Measurements from ENCODE around the gene RPS6KC1.
"Not testable (repeated sequence)": the region's sequence is repeated elsewhere in the genome, so short reads cannot be mapped to it uniquely, and the experiment has no call there.

Gene RPS6KC1

DNA sequence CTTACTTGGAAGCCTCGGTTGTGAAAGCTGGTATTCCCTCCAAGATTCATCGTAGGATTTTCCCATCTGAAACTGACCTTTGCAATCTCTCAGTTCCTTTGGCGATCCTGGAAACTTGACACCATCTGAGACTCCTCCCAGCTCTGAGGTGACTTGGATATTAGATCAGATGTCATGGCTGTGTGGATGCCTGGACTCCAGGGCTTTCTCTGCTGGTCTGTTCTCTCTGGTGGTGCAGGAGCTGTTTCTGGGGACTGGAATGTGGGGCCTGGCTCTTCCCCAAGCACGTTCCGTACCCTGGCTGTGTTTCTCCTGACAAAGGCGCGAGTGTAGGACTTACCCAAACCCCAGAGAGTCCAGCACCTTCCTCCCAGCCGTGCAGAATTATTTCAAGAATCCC, 252.2 kb downstream of the RPS6KC1 start:
- Histone ChIP-seq H3F3A (ENCODE audit: insufficient read depth, low read length) (no peaks in the 10 kb centered on the region), H3K9me3 (ENCODE audit: low read length) (no peaks in the 10 kb centered on the region), H3K36me3 (ENCODE audit: insufficient read depth, low read length) (no peaks in the 10 kb centered on the region), H3K4me3 (ENCODE audit: low read depth, low read length, poor library complexity, severe bottlenecking) (no peak overlapping the region), H4K20me1 (ENCODE audit: insufficient read depth, low read length) (no peaks in the 10 kb centered on the region), H2AFZ (ENCODE audit: low read length) (no peak overlapping the region), H3K79me2 (ENCODE audit: insufficient read depth, low read length) (no peaks in the 10 kb centered on the region), H3K9me2 (ENCODE audit: low read depth, low read length) (no peaks in the 10 kb centered on the region), H3K27ac (ENCODE audit: low read depth, low read length, poor library complexity, severe bottlenecking) (no peak overlapping the region), H3K9ac (ENCODE audit: low read length) (no peak overlapping the region), H3K4me2 (ENCODE audit: low read length) (no peak overlapping the region), H3K4me1 (ENCODE audit: insufficient read depth, low read length, severe bottlenecking) (no peaks in the 10 kb centered on the region), H3K27me3 (ENCODE audit: insufficient read depth, low read length) (no peaks in the 10 kb centered on the region)
- TF ChIP-seq, protein P1, sequence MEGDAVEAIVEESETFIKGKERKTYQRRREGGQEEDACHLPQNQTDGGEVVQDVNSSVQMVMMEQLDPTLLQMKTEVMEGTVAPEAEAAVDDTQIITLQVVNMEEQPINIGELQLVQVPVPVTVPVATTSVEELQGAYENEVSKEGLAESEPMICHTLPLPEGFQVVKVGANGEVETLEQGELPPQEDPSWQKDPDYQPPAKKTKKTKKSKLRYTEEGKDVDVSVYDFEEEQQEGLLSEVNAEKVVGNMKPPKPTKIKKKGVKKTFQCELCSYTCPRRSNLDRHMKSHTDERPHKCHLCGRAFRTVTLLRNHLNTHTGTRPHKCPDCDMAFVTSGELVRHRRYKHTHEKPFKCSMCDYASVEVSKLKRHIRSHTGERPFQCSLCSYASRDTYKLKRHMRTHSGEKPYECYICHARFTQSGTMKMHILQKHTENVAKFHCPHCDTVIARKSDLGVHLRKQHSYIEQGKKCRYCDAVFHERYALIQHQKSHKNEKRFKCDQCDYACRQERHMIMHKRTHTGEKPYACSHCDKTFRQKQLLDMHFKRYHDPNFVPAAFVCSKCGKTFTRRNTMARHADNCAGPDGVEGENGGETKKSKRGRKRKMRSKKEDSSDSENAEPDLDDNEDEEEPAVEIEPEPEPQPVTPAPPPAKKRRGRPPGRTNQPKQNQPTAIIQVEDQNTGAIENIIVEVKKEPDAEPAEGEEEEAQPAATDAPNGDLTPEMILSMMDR (IDR thresholded peaks at IDR 0.05; ENCODE audit: low read length): no peak
- no peak for TF ChIP-seq EZH2 (IDR thresholded peaks at IDR 0.05; ENCODE audit: borderline replicate concordance, low read length)

DNA sequence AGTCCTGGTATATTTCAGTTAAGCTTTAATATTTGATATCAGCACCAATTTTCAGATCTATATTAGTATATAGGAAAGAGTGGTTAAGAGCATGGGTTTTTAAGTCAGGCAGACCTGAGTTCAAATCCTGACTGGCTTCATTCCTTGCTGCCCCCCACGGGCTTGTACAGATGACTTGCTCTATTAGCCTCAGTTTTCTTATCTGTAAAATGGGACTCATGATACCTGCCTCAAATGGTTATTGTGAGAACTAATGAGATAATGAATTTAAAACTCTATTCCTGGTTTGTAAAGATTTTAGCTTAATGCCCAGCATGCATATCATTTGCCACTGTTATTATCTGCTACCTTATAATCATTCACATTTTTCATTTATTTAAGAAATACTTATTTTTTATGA, 264.5 kb downstream of the RPS6KC1 start:
- TF ChIP-seq EZH2 (IDR thresholded peaks at IDR 0.05; ENCODE audit: borderline replicate concordance, low read length): no peak
- TF ChIP-seq, protein P1 (IDR thresholded peaks at IDR 0.05; ENCODE audit: low read length): no peak
- H4K20me1 ChIP-seq (ENCODE audit: insufficient read depth, low read length): no peaks in the 10 kb centered on the region
- no peaks in the 10 kb centered on the region for H3K27me3 ChIP-seq (ENCODE audit: insufficient read depth, low read length)
- H3K4me2 ChIP-seq (ENCODE audit: low read length): no peak overlapping the region
- no peak overlapping the region for H3K9ac ChIP-seq (ENCODE audit: low read length)
- no peak overlapping the region for H3K4me3 ChIP-seq (ENCODE audit: low read depth, low read length, poor library complexity, severe bottlenecking)
- no peaks in the 10 kb centered on the region for H3K9me2 ChIP-seq (ENCODE audit: low read depth, low read length)
- H3F3A ChIP-seq (ENCODE audit: insufficient read depth, low read length): no peaks in the 10 kb centered on the region
- H3K4me1 ChIP-seq (ENCODE audit: insufficient read depth, low read length, severe bottlenecking): no peaks in the 10 kb centered on the region
- H3K79me2 ChIP-seq (ENCODE audit: insufficient read depth, low read length): no peaks in the 10 kb centered on the region
- no peak overlapping the region for H2AFZ ChIP-seq (ENCODE audit: low read length)
- no peaks in the 10 kb centered on the region for H3K36me3 ChIP-seq (ENCODE audit: insufficient read depth, low read length)
- H3K9me3 ChIP-seq (ENCODE audit: low read length): no peaks in the 10 kb centered on the region
- H3K27ac ChIP-seq (ENCODE audit: low read depth, low read length, poor library complexity, severe bottlenecking): no peak overlapping the region

DNA sequence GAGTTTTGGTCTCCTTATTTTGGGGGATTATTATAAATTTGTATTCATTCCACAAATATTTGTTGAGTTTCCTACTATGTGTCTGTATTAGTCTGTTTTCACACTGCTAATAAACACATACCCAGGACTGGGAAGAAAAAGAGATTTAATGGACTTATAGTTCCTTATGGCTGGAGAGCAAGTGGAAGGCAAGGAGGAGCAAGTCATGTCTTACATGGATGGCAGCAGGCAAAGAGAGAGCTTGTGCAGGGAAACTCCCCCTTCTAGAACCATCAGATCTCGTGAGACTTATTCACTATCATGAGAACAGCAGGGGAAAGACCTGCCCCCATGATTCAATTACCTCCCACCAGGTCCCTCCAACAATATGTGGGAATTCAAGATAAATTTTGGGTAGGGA, 267.4 kb downstream of the RPS6KC1 start:
- H3K9me2 ChIP-seq (ENCODE audit: low read depth, low read length); H3K27me3 ChIP-seq (ENCODE audit: insufficient read depth, low read length); H3K9me3 ChIP-seq (ENCODE audit: low read length); H4K20me1 ChIP-seq (ENCODE audit: insufficient read depth, low read length); H2AFZ ChIP-seq (ENCODE audit: low read length); H3K27ac ChIP-seq (ENCODE audit: low read depth, low read length, poor library complexity, severe bottlenecking); H3K36me3 ChIP-seq (ENCODE audit: insufficient read depth, low read length); H3K9ac ChIP-seq (ENCODE audit: low read length); H3K4me1 ChIP-seq (ENCODE audit: insufficient read depth, low read length, severe bottlenecking); H3K4me3 ChIP-seq (ENCODE audit: low read depth, low read length, poor library complexity, severe bottlenecking); H3K4me2 ChIP-seq (ENCODE audit: low read length); H3K79me2 ChIP-seq (ENCODE audit: insufficient read depth, low read length); H3F3A ChIP-seq (ENCODE audit: insufficient read depth, low read length): not testable (repeated sequence)

DNA sequence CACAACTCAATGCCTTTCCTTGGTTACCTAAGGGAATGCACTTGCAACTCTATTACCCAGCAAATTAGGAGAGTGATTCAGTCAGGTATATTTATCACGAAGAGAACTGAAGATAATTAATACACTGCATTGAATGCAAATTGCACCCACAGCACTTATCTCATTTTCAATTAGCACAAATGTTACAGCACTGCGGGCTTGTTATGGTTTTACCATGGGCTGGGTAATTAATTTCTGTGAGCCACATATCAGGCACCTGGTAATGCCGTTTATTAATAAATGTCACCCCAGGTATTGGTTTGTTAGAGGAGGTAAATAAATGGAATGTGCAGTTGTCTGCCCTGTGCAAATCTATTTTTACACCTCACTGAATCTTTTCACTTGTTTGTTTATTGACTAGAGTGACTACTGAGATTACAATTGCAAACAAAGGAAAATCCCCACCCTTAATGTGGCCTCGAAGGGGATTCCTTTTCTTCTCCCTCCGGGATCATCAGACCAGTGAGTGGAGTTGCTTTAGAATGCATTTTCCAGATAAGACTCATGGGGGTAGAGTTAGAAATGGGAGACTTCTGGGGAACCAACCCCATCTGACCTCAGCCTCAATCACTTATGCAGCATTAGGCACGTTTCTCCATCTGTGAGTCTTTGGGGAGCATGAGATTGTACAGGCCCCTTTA, 269.3 kb downstream of the RPS6KC1 start:
- no peaks in the 10 kb centered on the region for H3K79me2 ChIP-seq (ENCODE audit: insufficient read depth, low read length)
- H2AFZ ChIP-seq (ENCODE audit: low read length): no peak overlapping the region
- no peaks in the 10 kb centered on the region for H4K20me1 ChIP-seq (ENCODE audit: insufficient read depth, low read length)
- H3K27ac ChIP-seq (ENCODE audit: low read depth, low read length, poor library complexity, severe bottlenecking): no peak overlapping the region
- no peak overlapping the region for H3K4me3 ChIP-seq (ENCODE audit: low read depth, low read length, poor library complexity, severe bottlenecking)
- no peak for TF ChIP-seq EZH2 (IDR thresholded peaks at IDR 0.05; ENCODE audit: borderline replicate concordance, low read length)
- TF ChIP-seq, protein P1 (IDR thresholded peaks at IDR 0.05; ENCODE audit: low read length): no peak
- H3K27me3 ChIP-seq (ENCODE audit: insufficient read depth, low read length): no peaks in the 10 kb centered on the region
- no peak overlapping the region for H3K9ac ChIP-seq (ENCODE audit: low read length)
- no peaks in the 10 kb centered on the region for H3F3A ChIP-seq (ENCODE audit: insufficient read depth, low read length)
- no peak overlapping the region for H3K4me2 ChIP-seq (ENCODE audit: low read length)
- no peaks in the 10 kb centered on the region for H3K36me3 ChIP-seq (ENCODE audit: insufficient read depth, low read length)
- no peaks in the 10 kb centered on the region for H3K9me2 ChIP-seq (ENCODE audit: low read depth, low read length)
- no peaks in the 10 kb centered on the region for H3K9me3 ChIP-seq (ENCODE audit: low read length)
- no peaks in the 10 kb centered on the region for H3K4me1 ChIP-seq (ENCODE audit: insufficient read depth, low read length, severe bottlenecking)

All from OCI-LY1 (cell line).